ENCODE measurements around the gene HBEGF.

HBEGF gene

GRCh38 chr5:140346348-140347221 is at the start of gene HBEGF:
TSS of gene HBEGF (minus strand) at chr5:140346603. CDS start at chr5:140346328, 275 bp downstream.
- peak; percentile 80 for TF ChIP-seq CTCF (IDR thresholded peaks at IDR 0.05; ENCODE audit: control insufficient read depth, extremely low read depth, insufficient read depth)
- DNase-seq (ENCODE audit: low read depth) = peak; percentile 71
- H3K4me3 ChIP-seq (ENCODE audit: low read depth, low read length) = peak within 1 kb of the TSS; percentile 48

- DNase-seq (ENCODE audit: low read depth) = no peak
- no peak for TF ChIP-seq CTCF (IDR thresholded peaks at IDR 0.05; ENCODE audit: control insufficient read depth, extremely low read depth, insufficient read depth)
Observed at GRCh38 chr5:140393738-140394137, 47.3 kb upstream of the HBEGF start.

GRCh38 chr5:140391732-140392131 is 45.3 kb upstream of the HBEGF start:
- no peak for TF ChIP-seq CTCF (IDR thresholded peaks at IDR 0.05; ENCODE audit: control insufficient read depth, extremely low read depth, insufficient read depth)
- DNase-seq (ENCODE audit: low read depth) = no peak
- H3K4me3 ChIP-seq (ENCODE audit: low read depth, low read length) = no peak overlapping the region

More at GRCh38 chr5:140393738-140394137, 47.3 kb upstream of the HBEGF start:
- no peak overlapping the region for H3K4me3 ChIP-seq (ENCODE audit: low read depth, low read length)

- no peak overlapping the region for H3K4me3 ChIP-seq (ENCODE audit: low read depth, low read length)
- no peak for TF ChIP-seq CTCF (IDR thresholded peaks at IDR 0.05; ENCODE audit: control insufficient read depth, extremely low read depth, insufficient read depth)
- DNase-seq (ENCODE audit: low read depth) = no peak
Observed at GRCh38 chr5:140391312-140391711, 44.9 kb upstream of the HBEGF start.

GRCh38 chr5:140388052-140388451 is 41.6 kb upstream of the HBEGF start:
- H3K4me3 ChIP-seq (ENCODE audit: low read depth, low read length) = no peak overlapping the region
- no peak for DNase-seq (ENCODE audit: low read depth)
- no peak for TF ChIP-seq CTCF (IDR thresholded peaks at IDR 0.05; ENCODE audit: control insufficient read depth, extremely low read depth, insufficient read depth)

GRCh38 chr5:140383300-140383699 is 36.9 kb upstream of the HBEGF start:
- no peak for TF ChIP-seq CTCF (IDR thresholded peaks at IDR 0.05; ENCODE audit: control insufficient read depth, extremely low read depth, insufficient read depth)
- no peak for DNase-seq (ENCODE audit: low read depth)
- H3K4me3 ChIP-seq (ENCODE audit: low read depth, low read length) = no peak overlapping the region

Measured in LNCaP clone FGC (cell line).